Nephron (organoid): ENCODE results near the gene STRIT1.

Source experiments
- H3K27ac Mint-ChIP-seq, 3 experiments: 2 replicates each; pipeline ENCODE4 v1.8.0; 2020; ENCODE audit warnings: mixed read lengths in 3 of 3, mild to moderate bottlenecking in 2 of 3, moderate library complexity in 1 of 3
- H3K27me3 Mint-ChIP-seq: 2 replicates; pipeline ENCODE4 v1.8.0; 2021; ENCODE audit warnings: low read depth, mild to moderate bottlenecking, moderate library complexity, mixed read lengths
- H3K36me3 Mint-ChIP-seq: 2 replicates; pipeline ENCODE4 v1.8.0; 2020; ENCODE audit warnings: low read depth, mixed read lengths
- H3K4me1 Mint-ChIP-seq: 2 replicates; pipeline ENCODE4 v1.8.0; 2020; ENCODE audit warnings: mixed read lengths
- H3K4me3 Mint-ChIP-seq, 3 experiments: 2 replicates each; pipeline ENCODE4 v1.8.0; 2020; ENCODE audit warnings: mild to moderate bottlenecking in 3 of 3, mixed read lengths in 3 of 3, moderate library complexity in 2 of 3
- H3K9me3 Mint-ChIP-seq: 2 replicates; pipeline ENCODE4 v1.8.0; 2020; ENCODE audit warnings: mixed read lengths
- CTCF ChIP-seq, 3 experiments: fragments of 200-600 bp; sonication (generic); IDR thresholded peaks; one replicate each; pipeline ENCODE4 v1.5.0; 2021; ENCODE audit warnings: antibody characterized with exemption in 3 of 3; ENCODE audit not compliant: unreplicated experiment in 3 of 3

Gene STRIT1

GRCh38 chr3:155320934-155321333, 27.5 kb upstream of the STRIT1 start:
- Mint-ChIP-seq H3K4me1 (peaks cover 7% of the 10 kb centered on the region), H3K4me3 (no peak overlapping the region)
- TF ChIP-seq CTCF (IDR thresholded peaks at IDR 0.05; ENCODE audit: unreplicated experiment in 3 of 3) = no peak

GRCh38 chr3:155318740-155319139, 25.3 kb upstream of the STRIT1 start:
- no peaks in the 10 kb centered on the region for H3K36me3 Mint-ChIP-seq
- no peaks in the 10 kb centered on the region for H3K9me3 Mint-ChIP-seq
- no peak overlapping the region for H3K4me3 Mint-ChIP-seq
- TF ChIP-seq CTCF (IDR thresholded peaks at IDR 0.05; ENCODE audit: unreplicated experiment in 3 of 3) = no peak
- no peak overlapping the region for H3K27ac Mint-ChIP-seq
- H3K4me1 Mint-ChIP-seq = peaks cover 7% of the 10 kb centered on the region
- H3K27me3 Mint-ChIP-seq = no peaks in the 10 kb centered on the region

More at GRCh38 chr3:155320934-155321333, 27.5 kb upstream of the STRIT1 start:
- Mint-ChIP-seq H3K27ac (peak overlapping the region; percentile 57 to 90 (median 84)), H3K27me3 (peaks cover 9% of the 10 kb centered on the region), H3K9me3 (no peaks in the 10 kb centered on the region), H3K36me3 (no peaks in the 10 kb centered on the region)

GRCh38 chr3:155317211-155317610, 23.7 kb upstream of the STRIT1 start:
- Mint-ChIP-seq H3K27ac (no peak overlapping the region), H3K36me3 (no peaks in the 10 kb centered on the region), H3K9me3 (no peaks in the 10 kb centered on the region), H3K4me1 (peaks cover 12% of the 10 kb centered on the region), H3K4me3 (no peak overlapping the region), H3K27me3 (no peaks in the 10 kb centered on the region)
- no peak for TF ChIP-seq CTCF (IDR thresholded peaks at IDR 0.05; ENCODE audit: unreplicated experiment in 3 of 3)

- Mint-ChIP-seq H3K9me3 (no peaks in the 10 kb centered on the region), H3K36me3 (no peaks in the 10 kb centered on the region), H3K4me1 (peaks cover 7% of the 10 kb centered on the region), H3K27me3 (no peaks in the 10 kb centered on the region), H3K27ac (no peak overlapping the region), H3K4me3 (no peak overlapping the region)
- no peak for TF ChIP-seq CTCF (IDR thresholded peaks at IDR 0.05; ENCODE audit: unreplicated experiment in 3 of 3)
Measured at GRCh38 chr3:155316426-155316825, 22.9 kb upstream of the STRIT1 start.

GRCh38 chr3:155313916-155314315, 20.4 kb upstream of the STRIT1 start:
- no peak for TF ChIP-seq CTCF (IDR thresholded peaks at IDR 0.05; ENCODE audit: unreplicated experiment in 3 of 3)
- H3K4me1 Mint-ChIP-seq = peaks cover 7% of the 10 kb centered on the region
- no peak overlapping the region for H3K27ac Mint-ChIP-seq
- no peaks in the 10 kb centered on the region for H3K27me3 Mint-ChIP-seq
- H3K36me3 Mint-ChIP-seq = no peaks in the 10 kb centered on the region
- no peaks in the 10 kb centered on the region for H3K9me3 Mint-ChIP-seq
- no peak overlapping the region for H3K4me3 Mint-ChIP-seq

- no peaks in the 10 kb centered on the region for H3K9me3 Mint-ChIP-seq
- H3K27me3 Mint-ChIP-seq = no peaks in the 10 kb centered on the region
- peaks cover 7% of the 10 kb centered on the region for H3K4me1 Mint-ChIP-seq
- H3K36me3 Mint-ChIP-seq = no peaks in the 10 kb centered on the region
- H3K27ac Mint-ChIP-seq = peak overlapping the region; percentile 69 to 72 (median 70)
- TF ChIP-seq CTCF (IDR thresholded peaks at IDR 0.05; ENCODE audit: unreplicated experiment in 3 of 3) = no peak
- H3K4me3 Mint-ChIP-seq = no peak overlapping the region
Measured at GRCh38 chr3:155313300-155313699, 19.8 kb upstream of the STRIT1 start.
